SK-N-SH (cell line): ENCODE results near the gene ZNF655. TPM values are rescaled to one million over a fixed set of nuclear protein-coding genes. Genes with fewer than 3 reads are reported as not detected.

Source experiments
- CTCF ChIP-seq: fragments of 200-600 bp; sonication (generic); IDR thresholded peaks from 2 replicates; pipeline ENCODE4 v1.6.1; 2017; ENCODE audit warnings: antibody characterized with exemption, mild to moderate bottlenecking, moderate library complexity
- ELF1 ChIP-seq: IDR thresholded peaks from 2 replicates; pipeline ENCODE4 v1.4.0; 2012
- EP300 ChIP-seq, 2 experiments: IDR thresholded peaks; 2 replicates each; pipeline versions ENCODE4 v1.4.0 to v1.6.1; 2012; ENCODE audit warnings: borderline replicate concordance in 1 of 2, low read depth in 1 of 2, low read length in 1 of 2
- EZH2phosphoT487 ChIP-seq: fragments of 200-600 bp; sonication (generic); IDR thresholded peaks from 2 replicates; pipeline ENCODE4 v1.6.1; 2017; ENCODE audit warnings: low read depth, mixed run types, mild to moderate bottlenecking, antibody characterized with exemption, moderate library complexity, borderline replicate concordance
- FOXJ3 ChIP-seq: sonication (generic); formaldehyde crosslinking; IDR thresholded peaks from 2 replicates; pipeline ENCODE4 v1.5.1; 2020; ENCODE audit warnings: mild to moderate bottlenecking, missing genetic modification reagents
- FOXM1 ChIP-seq: IDR thresholded peaks from 2 replicates; pipeline ENCODE4 v1.4.0; 2012; ENCODE audit warnings: low read depth, mild to moderate bottlenecking
- GATA2 ChIP-seq: sonication (generic); formaldehyde crosslinking; IDR thresholded peaks from 2 replicates; pipeline ENCODE4 v1.5.0; 2020; ENCODE audit warnings: mild to moderate bottlenecking, missing genetic modification reagents
- IRF3 ChIP-seq: fragments of 150-350 bp; IDR thresholded peaks from 2 replicates; pipeline ENCODE4 v1.6.1; 2016; ENCODE audit warnings: mild to moderate bottlenecking, low read depth, low read length
- JUND ChIP-seq: IDR thresholded peaks from 2 replicates; pipeline ENCODE4 v1.4.0; 2012
- MAX ChIP-seq: IDR thresholded peaks from 2 replicates; pipeline ENCODE4 v1.4.0; 2012; ENCODE audit warnings: low read depth
- MXI1 ChIP-seq: IDR thresholded peaks from 2 replicates; pipeline ENCODE4 v1.6.1; 2012; ENCODE audit warnings: mild to moderate bottlenecking, low read depth, low read length, improper control_type of control experiment
- NFIC ChIP-seq: IDR thresholded peaks from 2 replicates; pipeline ENCODE4 v1.4.0; 2012; ENCODE audit warnings: borderline replicate concordance
- RAD21 ChIP-seq: IDR thresholded peaks from 2 replicates; pipeline ENCODE4 v1.6.1; 2012; ENCODE audit warnings: mild to moderate bottlenecking, low read length
- RCOR1 ChIP-seq: fragments of 150-350 bp; IDR thresholded peaks from 2 replicates; pipeline ENCODE4 v1.6.1; 2017; ENCODE audit warnings: antibody characterized with exemption, low read length
- REST ChIP-seq: IDR thresholded peaks from 2 replicates; pipeline ENCODE4 v1.6.1; 2012; ENCODE audit warnings: mild to moderate bottlenecking, low read depth, low read length, moderate library complexity
- SIN3A ChIP-seq: IDR thresholded peaks from 2 replicates; pipeline ENCODE4 v1.6.1; 2012; ENCODE audit warnings: low read depth, mild to moderate bottlenecking, low read length, moderate library complexity, borderline replicate concordance
- SMC3 ChIP-seq: IDR thresholded peaks from 2 replicates; pipeline ENCODE4 v1.6.1; 2012; ENCODE audit warnings: low read depth, low read length, improper control_type of control experiment
- TCF12 ChIP-seq: IDR thresholded peaks from 2 replicates; pipeline ENCODE4 v1.4.0; 2012
- TEAD4 ChIP-seq: IDR thresholded peaks from 2 replicates; pipeline ENCODE4 v1.4.0; 2012; ENCODE audit warnings: mild to moderate bottlenecking, borderline replicate concordance; ENCODE audit not compliant: insufficient read depth
- polyA plus RNA-seq, 3 experiments: library from polyadenylated mRNA; depleted of rRNA; stranded (reverse); fragments of >200 nt; gene quantifications; 2 replicates each; pipeline ENCODE4 v1.2.3, GENCODE V29; 2012
- TF ChIP-seq, protein P1 (sequence below): IDR thresholded peaks from 2 replicates; pipeline ENCODE4; 2012
- TF ChIP-seq, protein P2 (sequence below): IDR thresholded peaks from 2 replicates; pipeline ENCODE4 v1.4.0; 2012; ENCODE audit warnings: low read depth, borderline replicate concordance

Gene ZNF655
- polyA plus RNA-seq, 1 of the 3 experiments (the other 2 are of a cell fraction) = 113 TPM

DNA sequence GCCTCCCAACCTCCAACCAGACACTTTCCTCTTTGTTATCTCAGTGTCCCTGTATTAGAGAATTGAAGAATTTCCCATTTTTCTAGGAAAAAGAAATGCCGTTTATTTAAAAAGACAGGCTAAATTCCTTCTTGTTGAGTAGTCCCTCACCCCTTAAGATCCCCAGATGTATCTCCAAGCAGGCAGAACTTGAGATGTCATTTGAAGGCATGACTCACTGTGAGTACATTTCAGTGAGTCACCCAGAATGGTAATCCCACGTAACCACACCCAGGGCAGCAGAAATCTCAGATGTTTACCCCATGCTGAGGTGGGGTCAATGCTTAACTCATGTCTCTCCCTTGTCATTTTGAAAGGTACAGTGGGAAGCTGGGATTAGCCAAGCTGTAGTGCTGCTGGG, 4.4 kb downstream of the ZNF655 start (continued):
- TF ChIP-seq CTCF (no peak), REST (peak; percentile 54; the same call in 1 of the 2 replicates), MXI1 (no peak), NFIC (peak; percentile 62; the same call in 1 of the 2 replicates), GATA2 (CRISPR knock-in tag) (no peak), SMC3 (no peak), MAX (peak; percentile 90), FOXJ3 (CRISPR knock-in tag) (no peak), TEAD4 (peak; percentile 95), SIN3A (peak; percentile 94), JUND (peak; percentile 100), ELF1 (peak; percentile 49; the same call in 1 of the 2 replicates), FOXM1 (0 out of 2 replicates have a peak, but pooled peaks have one; percentile 57), TCF12 (peak; percentile 98), EP300 (IDR thresholded peaks at IDR 0.05; ENCODE audit: borderline replicate concordance in 1 of 2, low read depth in 1 of 2, low read length in 1 of 2) (peak; percentile 69 to 95), IRF3 (no peak), EZH2phosphoT487 (no peak), RAD21 (no peak), RCOR1 (peak; percentile 39; the same call in 1 of the 2 replicates)
- TF ChIP-seq, protein P1, sequence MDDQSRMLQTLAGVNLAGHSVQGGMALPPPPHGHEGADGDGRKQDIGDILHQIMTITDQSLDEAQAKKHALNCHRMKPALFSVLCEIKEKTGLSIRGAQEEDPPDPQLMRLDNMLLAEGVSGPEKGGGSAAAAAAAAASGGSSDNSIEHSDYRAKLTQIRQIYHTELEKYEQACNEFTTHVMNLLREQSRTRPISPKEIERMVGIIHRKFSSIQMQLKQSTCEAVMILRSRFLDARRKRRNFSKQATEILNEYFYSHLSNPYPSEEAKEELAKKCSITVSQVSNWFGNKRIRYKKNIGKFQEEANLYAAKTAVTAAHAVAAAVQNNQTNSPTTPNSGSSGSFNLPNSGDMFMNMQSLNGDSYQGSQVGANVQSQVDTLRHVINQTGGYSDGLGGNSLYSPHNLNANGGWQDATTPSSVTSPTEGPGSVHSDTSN = peak; percentile 94
- TF ChIP-seq, protein P2, sequence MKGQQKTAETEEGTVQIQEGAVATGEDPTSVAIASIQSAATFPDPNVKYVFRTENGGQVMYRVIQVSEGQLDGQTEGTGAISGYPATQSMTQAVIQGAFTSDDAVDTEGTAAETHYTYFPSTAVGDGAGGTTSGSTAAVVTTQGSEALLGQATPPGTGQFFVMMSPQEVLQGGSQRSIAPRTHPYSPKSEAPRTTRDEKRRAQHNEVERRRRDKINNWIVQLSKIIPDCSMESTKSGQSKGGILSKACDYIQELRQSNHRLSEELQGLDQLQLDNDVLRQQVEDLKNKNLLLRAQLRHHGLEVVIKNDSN = no peak; the same call in 1 of the 2 replicates
